ENCODE measurements around the gene TRAM2. TPM values are rescaled to one million over a fixed set of nuclear protein-coding genes. Genes with fewer than 3 reads are reported as not detected.

The TRAM2 gene
- total RNA-seq, 6 experiments from 2014 or later = 191 to 235 (median 215) TPM

DNA sequence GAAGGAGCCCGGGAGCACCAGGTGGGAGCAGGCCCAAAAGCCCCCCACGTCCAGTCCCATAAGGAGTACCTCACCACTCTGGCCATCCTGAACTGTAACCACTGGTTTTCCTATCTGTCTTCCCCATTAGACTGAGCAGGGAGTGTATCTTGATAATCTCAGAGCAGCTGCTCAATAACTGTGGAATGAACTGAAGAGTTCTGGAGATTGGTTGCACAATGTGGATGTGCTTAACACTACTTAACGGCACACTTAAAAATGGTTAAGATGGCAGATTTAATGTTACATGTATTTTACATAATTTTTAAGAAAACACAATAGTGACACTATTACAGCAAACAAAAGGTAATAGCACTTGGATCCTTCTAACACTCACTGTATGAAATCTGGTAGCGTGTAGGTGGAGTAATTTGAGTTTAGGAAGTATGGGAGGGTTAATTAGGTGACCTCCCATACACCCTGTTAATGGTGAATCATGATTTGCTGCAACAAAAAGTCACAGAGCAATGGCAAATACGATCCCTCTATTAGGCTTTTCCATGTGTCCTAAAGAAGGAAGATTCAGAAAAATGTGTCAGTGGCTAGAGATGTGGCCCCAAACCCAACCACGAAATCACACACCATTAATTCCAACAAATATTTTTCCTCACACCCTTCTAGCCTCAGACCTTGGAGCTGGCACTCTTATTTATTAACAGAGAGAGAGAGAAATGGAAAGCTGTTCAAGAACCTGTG, 18.4 kb downstream of the TRAM2 start:
- H3K9me3 Mint-ChIP-seq = no peaks in the 10 kb centered on the region
- TF ChIP-seq, protein P1, sequence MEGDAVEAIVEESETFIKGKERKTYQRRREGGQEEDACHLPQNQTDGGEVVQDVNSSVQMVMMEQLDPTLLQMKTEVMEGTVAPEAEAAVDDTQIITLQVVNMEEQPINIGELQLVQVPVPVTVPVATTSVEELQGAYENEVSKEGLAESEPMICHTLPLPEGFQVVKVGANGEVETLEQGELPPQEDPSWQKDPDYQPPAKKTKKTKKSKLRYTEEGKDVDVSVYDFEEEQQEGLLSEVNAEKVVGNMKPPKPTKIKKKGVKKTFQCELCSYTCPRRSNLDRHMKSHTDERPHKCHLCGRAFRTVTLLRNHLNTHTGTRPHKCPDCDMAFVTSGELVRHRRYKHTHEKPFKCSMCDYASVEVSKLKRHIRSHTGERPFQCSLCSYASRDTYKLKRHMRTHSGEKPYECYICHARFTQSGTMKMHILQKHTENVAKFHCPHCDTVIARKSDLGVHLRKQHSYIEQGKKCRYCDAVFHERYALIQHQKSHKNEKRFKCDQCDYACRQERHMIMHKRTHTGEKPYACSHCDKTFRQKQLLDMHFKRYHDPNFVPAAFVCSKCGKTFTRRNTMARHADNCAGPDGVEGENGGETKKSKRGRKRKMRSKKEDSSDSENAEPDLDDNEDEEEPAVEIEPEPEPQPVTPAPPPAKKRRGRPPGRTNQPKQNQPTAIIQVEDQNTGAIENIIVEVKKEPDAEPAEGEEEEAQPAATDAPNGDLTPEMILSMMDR (IDR thresholded peaks at IDR 0.05) = no peak
- H3K27ac Mint-ChIP-seq = peak overlapping the region; percentile 83
- peaks cover 52% of the 10 kb centered on the region for H3K36me3 Mint-ChIP-seq (ENCODE audit: low read depth)
- no peak for DNase-seq
- peaks cover 86% of the 10 kb centered on the region for H3K4me1 Mint-ChIP-seq (ENCODE audit: low read depth)
- peak overlapping the region; percentile 59 for H3K4me3 Mint-ChIP-seq
- no peaks in the 10 kb centered on the region for H3K27me3 Mint-ChIP-seq (ENCODE audit: insufficient read depth)

DNA sequence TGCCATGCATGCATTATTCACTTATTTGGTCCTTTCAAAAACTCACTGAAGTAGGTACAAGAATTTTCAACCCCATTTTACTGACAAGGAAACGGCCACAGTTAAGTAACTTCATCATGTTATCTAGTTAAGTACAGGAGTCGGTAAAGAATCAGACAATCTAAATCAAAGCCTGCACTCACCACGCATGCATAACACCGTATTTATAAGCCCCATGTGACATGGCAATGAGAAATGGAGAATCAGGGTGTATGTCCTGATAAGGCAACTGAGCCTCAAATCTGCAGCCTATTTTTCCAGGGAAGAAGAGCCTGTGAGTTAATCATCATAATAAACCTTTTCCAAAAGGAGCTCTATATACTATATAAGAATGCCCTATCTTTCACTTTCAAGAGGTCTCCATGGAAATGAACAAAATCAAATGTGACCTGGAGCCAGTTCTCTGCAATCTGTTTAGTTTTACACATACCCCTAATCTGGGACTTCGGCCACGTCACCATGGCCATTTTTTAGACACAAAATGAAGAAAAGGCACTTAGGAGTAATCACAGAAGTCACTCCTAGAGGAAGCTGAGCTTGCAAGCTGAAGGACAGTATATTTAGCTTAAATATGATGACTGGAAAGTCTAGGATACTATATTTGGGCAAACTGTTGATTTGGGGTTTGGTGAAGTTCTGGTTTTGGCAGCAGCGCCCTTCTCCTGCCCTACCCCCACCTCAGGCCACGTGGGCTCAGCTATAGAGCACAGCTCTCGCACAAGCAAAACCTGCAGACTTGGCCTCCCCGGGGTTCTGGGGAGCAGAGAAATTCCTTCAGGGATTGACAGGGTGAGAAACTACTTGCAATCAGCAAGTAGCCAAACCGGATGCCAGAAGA, 19.2 kb downstream of the TRAM2 start:
- TF ChIP-seq, protein P1 (IDR thresholded peaks at IDR 0.05) = no peak
- Mint-ChIP-seq H3K4me3 (peak overlapping the region; percentile 46; the same call in 1 of the 2 replicates), H3K4me1 (ENCODE audit: low read depth) (peaks cover 86% of the 10 kb centered on the region), H3K27ac (peak overlapping the region; percentile 83), H3K9me3 (no peaks in the 10 kb centered on the region), H3K27me3 (ENCODE audit: insufficient read depth) (no peaks in the 10 kb centered on the region), H3K36me3 (ENCODE audit: low read depth) (peaks cover 49% of the 10 kb centered on the region)
- DNase-seq = peak; percentile 30

DNA sequence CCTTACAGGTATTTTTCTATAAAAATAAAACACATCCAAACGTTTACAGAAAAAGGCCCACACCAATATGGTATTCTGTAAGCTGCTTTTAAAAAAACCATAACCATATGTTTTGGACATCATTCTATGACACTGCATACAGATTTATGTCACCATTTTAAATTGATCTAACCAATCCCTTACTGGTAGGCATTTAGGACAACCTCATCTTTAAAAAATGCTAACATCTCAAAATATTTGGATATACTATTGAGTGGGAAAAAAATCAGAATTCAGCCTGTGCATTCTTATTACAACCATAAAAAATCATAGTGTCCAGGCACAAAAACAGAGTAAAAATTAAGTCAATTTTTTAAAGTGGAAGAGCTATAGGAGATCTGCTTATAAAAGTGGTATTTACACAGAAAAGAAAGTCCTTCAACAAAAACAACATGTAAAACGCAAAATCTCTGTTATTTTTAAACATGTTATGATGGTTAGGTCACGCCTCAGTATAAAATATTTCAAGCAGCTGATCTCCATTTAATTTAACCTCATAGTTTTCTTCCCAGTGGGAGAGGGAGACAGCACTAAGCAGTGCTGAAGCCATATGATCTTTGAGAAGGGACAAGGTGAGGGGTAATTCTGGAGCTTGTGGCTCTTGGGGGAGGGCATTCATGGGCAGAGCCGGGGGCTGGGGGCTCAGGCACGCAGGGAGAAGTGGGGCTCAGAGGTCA, 21.2 kb downstream of the TRAM2 start:
- DNase-seq = no peak
- TF ChIP-seq, protein P1 (IDR thresholded peaks at IDR 0.05) = no peak
- peaks cover 38% of the 10 kb centered on the region for H3K36me3 Mint-ChIP-seq (ENCODE audit: low read depth)
- peaks cover 4% of the 10 kb centered on the region; the same call in 1 of the 2 replicates for H3K27me3 Mint-ChIP-seq (ENCODE audit: insufficient read depth)
- H3K4me1 Mint-ChIP-seq (ENCODE audit: low read depth) = peaks cover 91% of the 10 kb centered on the region
- H3K27ac Mint-ChIP-seq = peak overlapping the region; percentile 94
- H3K4me3 Mint-ChIP-seq = peak overlapping the region; percentile 75
- no peaks in the 10 kb centered on the region for H3K9me3 Mint-ChIP-seq

DNA sequence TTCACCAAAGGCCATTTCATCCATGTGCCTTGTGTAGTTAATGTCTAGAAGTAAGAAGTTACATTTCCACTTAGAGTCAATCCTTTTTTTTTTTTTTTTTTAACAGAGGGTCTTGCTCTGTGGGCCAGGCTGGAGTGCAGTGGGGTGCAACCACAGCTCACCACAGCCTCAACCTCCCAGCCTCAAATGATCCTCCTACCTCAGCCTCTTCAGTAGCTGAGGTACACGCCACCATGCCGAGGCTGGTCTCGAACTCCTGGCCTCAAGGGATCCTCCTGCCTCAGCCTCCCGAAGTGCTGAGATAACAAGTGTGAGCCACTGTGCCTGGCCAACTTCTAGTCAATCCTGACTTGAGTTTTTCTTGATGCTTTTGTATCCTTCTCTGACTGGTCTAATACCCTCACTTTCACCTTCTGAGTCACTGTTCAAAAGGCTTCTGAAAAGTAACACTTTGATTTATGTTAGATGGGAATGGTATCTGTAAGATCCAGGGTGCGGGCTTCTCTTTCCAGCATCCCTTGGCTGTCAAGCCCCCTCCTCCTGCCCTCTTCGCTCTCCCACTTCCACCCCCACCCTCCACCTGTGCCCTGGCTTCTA, 22.1 kb downstream of the TRAM2 start:
- Mint-ChIP-seq H3K27me3 (ENCODE audit: insufficient read depth) (peaks cover 4% of the 10 kb centered on the region; the same call in 1 of the 2 replicates), H3K27ac (peak overlapping the region; percentile 94), H3K9me3 (no peaks in the 10 kb centered on the region), H3K4me1 (ENCODE audit: low read depth) (peaks cover 91% of the 10 kb centered on the region), H3K4me3 (peak overlapping the region; percentile 53), H3K36me3 (ENCODE audit: low read depth) (peaks cover 38% of the 10 kb centered on the region)
- DNase-seq = no peak
- TF ChIP-seq, protein P1 (IDR thresholded peaks at IDR 0.05) = no peak

DNA sequence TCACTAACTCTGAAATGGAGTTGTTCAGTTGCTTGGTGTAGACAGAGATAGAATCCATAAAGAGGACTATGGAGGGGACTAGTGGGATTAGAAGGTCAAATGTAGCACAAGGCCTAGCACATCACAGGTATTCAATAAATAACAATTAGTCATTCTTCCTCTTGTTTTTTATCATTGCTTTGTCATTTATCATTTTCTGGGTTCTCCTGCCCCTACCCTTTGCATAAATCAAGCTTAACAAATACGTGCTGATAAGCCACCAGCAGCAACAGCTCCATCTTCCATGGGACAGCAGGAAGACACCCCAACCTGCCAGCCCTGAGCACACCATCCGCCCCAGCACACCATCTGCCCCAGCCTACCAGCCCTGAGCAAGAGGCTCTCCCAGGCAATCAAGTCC, 23.1 kb downstream of the TRAM2 start:
- peak overlapping the region; percentile 93 for H3K27ac Mint-ChIP-seq
- peaks cover 91% of the 10 kb centered on the region for H3K4me1 Mint-ChIP-seq (ENCODE audit: low read depth)
- no peaks in the 10 kb centered on the region for H3K9me3 Mint-ChIP-seq
- H3K36me3 Mint-ChIP-seq (ENCODE audit: low read depth) = peaks cover 41% of the 10 kb centered on the region
- H3K4me3 Mint-ChIP-seq = peak overlapping the region; percentile 71
- TF ChIP-seq, protein P1 (IDR thresholded peaks at IDR 0.05) = no peak
- DNase-seq = no peak
- peaks cover 4% of the 10 kb centered on the region; the same call in 1 of the 2 replicates for H3K27me3 Mint-ChIP-seq (ENCODE audit: insufficient read depth)

Measured in HFFc6 (cell line).